GM15510 (cell line): ENCODE measurements around the gene CBARP.

Source experiments
- POLR2A ChIP-seq: IDR thresholded peaks from 3 replicates; pipeline ENCODE4 v1.6.1; 2011; ENCODE audit warnings: borderline replicate concordance; ENCODE audit not compliant: insufficient read length; ENCODE audit errors: extremely low read depth

Gene CBARP

GRCh38 chr19:1270213-1270853 lies 32.5 kb upstream of the CBARP start:
- no peak for TF ChIP-seq POLR2A

DNA sequence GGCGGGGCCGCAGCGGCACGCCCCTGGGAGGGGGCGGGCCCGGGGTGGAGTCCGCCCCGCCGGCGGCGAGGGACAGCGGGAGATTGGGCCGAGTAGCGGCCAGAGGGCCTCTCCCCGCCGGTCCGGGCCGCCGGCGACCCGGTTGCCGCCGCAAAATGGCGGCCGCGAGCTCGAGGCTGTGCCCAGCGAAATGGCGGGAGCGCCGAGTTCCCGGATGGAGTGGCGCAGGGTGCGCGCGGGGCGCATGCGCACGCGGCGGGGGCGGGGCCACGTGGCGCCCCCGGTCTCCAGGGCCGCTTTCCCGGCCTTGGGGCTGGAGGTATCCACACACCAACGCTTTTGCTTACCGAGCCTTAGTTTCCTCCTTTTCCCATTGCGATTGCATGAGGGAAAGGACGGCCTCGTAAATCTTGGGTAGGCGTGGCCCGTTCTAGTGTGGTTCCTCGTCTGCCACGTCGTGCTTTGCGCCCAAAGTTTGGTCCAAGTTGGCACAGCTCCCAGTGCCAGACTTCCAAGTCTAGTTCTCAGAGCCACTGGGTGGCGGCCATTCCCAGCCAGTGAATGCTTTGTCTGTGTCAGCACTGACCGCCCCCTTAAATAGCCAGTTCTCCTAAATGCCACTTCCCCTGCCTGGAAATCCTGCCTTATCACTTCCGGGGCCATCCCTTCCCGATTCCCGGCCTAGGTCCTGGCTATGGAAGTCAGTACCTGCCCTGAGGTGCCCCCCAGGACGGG lies 31.8 kb upstream of the CBARP start:
- no peak for TF ChIP-seq POLR2A

- TF ChIP-seq POLR2A, result peak; percentile 100
Observed at GRCh38 chr19:1269065-1269477, 31.3 kb upstream of the CBARP start, which contains the start of gene CIRBP. Gene CIRBP (plus strand): TSS chr19:1269332. CDS start chr19:1270934, 1,602 bp downstream.

DNA sequence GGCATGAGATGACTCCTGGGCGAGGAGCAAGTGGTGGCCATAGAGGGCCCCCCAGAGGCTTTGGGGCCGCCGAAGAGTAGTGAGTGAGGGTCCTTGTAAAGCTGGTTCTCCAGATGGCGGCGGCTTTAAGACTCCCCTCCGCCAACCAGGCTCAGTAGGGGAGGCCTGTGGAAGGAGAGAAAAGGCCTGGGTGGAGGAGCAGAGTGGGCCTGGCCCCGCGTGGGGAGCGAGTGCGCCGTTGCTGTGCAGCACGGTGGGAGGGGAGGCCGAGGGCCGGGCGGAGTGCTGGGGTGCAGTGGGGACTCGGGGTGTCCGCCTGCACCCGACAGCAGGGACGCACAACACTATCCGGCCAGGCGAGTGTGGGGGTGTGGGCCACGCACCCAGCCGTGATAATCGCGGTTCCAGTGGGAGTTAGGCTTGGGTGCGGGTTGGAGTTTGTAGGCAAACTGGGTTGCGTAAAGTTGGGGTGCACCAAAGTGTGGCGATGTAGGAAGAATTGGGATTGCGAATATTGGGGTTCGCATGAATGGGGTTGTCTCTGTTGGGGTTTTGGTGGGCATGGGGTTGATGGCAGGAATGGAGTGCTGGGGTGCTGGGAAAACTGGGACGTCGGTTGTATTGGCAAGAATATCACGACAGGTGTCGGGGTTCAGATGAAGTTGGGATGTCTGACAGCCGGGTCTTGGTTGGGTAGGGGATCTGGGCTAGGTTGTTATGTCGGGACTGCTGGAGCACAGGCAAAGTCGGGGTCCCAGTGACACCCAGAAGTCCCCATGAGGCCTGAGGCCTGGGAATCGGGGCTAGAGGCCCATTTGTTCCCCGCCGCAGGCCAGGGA lies 30.6 kb upstream of the CBARP start:
- TF ChIP-seq POLR2A, result no peak

- TF ChIP-seq POLR2A, result no peak
Observed at GRCh38 chr19:1267477-1268225, 29.8 kb upstream of the CBARP start.

DNA sequence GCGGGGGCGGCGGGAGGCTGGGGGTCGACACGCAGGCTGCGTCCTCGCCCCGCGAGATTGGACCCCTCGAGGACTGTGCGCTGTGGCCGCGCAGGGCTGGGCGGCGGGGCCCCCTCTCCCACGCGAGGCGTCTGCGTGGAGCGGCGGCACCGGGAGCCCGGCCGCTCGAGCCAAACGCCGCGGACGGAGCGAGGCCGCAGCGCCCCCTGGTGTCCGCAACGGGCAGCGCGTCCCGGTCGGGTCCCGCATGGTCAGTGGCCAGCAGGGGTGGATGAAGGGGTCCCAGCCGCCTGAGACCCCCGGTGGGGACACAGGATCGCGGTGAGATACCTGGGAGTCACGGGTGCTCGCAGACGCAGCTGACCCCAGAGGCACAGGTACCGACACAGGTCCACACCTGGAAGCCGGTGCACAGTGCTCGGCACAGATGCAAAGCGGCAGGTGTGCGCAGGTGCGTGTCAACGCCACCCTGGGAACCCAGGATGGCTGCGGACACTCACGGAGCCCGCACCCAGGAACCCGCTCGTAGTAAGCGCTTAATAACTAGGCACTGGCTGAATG lies 29.2 kb upstream of the CBARP start:
- no peak for TF ChIP-seq POLR2A

- TF ChIP-seq POLR2A, result peak; percentile 11
Observed at GRCh38 chr19:1266129-1266915, 28.5 kb upstream of the CBARP start.

- TF ChIP-seq POLR2A, result no peak
Observed at GRCh38 chr19:1265615-1266128, 27.9 kb upstream of the CBARP start.

GRCh38 chr19:1264801-1265614 lies 27.2 kb upstream of the CBARP start:
- no peak for TF ChIP-seq POLR2A

DNA sequence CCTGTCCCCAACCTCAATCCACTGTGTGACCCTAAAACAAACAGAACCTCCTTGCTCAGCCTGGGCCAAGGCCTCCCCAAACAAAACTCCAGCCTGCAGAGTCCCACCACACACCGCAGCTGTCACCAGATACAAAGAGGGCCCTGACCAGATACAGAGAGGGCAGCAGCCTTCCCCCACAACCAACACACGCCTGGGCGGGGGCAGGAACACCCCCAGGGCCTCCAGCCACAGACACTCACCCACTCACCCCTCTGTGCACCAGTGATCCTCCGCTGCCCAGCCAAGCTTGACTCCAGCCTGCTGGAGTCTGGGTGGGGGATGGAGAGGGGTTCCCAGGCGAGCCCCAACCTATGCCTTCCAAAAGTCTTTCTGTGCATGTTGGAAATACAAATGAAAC lies 25.4 kb upstream of the CBARP start:
- no peak for TF ChIP-seq POLR2A

DNA sequence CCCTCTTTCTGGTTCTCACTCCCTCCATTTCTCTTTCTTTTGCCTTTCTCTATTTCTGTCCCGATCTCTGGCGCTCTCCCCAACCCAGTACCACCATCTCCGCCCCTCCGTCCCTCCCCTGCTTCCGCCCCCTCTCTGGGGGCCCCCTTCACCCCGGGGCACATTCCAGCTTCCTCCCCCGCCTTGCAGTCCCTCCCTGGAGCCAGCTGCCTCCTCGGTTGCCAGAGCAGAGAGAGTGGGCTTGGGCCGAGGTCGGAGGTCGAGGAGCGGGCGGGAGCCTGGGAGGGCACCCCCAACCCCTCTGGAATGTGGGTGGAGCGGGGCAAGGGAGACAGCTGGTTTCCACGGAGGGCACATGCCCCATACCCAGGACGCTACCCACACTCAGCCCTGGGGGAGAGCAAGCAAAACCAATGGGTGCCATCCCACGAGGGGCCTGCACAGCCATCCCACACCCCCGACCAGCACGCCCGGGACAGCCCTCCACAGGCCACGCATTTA lies 24.9 kb upstream of the CBARP start:
- no peak for TF ChIP-seq POLR2A
